SK-N-SH (cell line): ENCODE results near the gene TM9SF2. TPM values are rescaled to one million over a fixed set of nuclear protein-coding genes. Genes with fewer than 3 reads are reported as not detected.

Experiments
- CTCF ChIA-PET: fragments of 300-600, 350-600 bp; formaldehyde crosslinking; extraction: SDS; loops from one replicate; lab custom pipeline; 2021; lab: Yijun Ruan, JAX
- POLR2A ChIA-PET: fragments of 350-600 bp; sonication (Branson Sonifier 250); formaldehyde crosslinking; extraction: SDS; loops from one replicate; lab custom pipeline; 2020; ENCODE audit warnings: antibody characterized with exemption, inconsistent platforms; lab: Yijun Ruan, JAX
- DNase-seq: peaks from one replicate; pipeline ENCODE4 v3.0.0; 2012
- H2AFZ ChIP-seq: fragments of 200-600 bp; sonication (generic); 2 replicates; pipeline ENCODE4 v1.8.1; 2016; ENCODE audit warnings: antibody characterized with exemption, mild to moderate bottlenecking, low read depth
- H3F3A ChIP-seq: fragments of 200-600 bp; sonication (generic); replicated peaks from 2 replicates; pipeline ENCODE3; 2016; ENCODE audit warnings: antibody characterized with exemption, mild to moderate bottlenecking; ENCODE audit not compliant: insufficient read depth
- H3K27ac ChIP-seq, 2 experiments: fragments of 200-500 bp in 1 of 2; fragments of 200-600 bp in 1 of 2; sonication (Bioruptor generic) in 1 of 2; sonication (generic), shearing (Covaris generic) in 1 of 2; 2 replicates each; pipeline versions ENCODE4 v1.5.1 to v1.6.1; 2014 to 2016; ENCODE audit warnings: low read depth in 2 of 2, inconsistent platforms in 1 of 2, low read length in 1 of 2, mild to moderate bottlenecking in 1 of 2, mixed read lengths in 1 of 2
- H3K27me3 ChIP-seq: fragments of 200-600 bp; sonication (generic), shearing (Covaris generic); 2 replicates; pipeline ENCODE4 v1.6.1; 2016; ENCODE audit warnings: mixed run types; ENCODE audit not compliant: insufficient read depth
- H3K36me3 ChIP-seq, 2 experiments: fragments of 200-500 bp in 1 of 2; fragments of 200-600 bp in 1 of 2; sonication (Bioruptor generic) in 1 of 2; sonication (generic) in 1 of 2; replicated peaks in 1 of 2; 2 replicates each; pipeline versions ENCODE3 to v1.5.1; 2014 to 2016; ENCODE audit warnings: low read length in 1 of 2, mild to moderate bottlenecking in 1 of 2; ENCODE audit not compliant: insufficient read depth in 2 of 2, control insufficient read depth in 1 of 2
- H3K4me1 ChIP-seq, 2 experiments: fragments of 200-500 bp in 1 of 2; fragments of 200-600 bp in 1 of 2; sonication (Bioruptor generic) in 1 of 2; sonication (generic), shearing (Covaris generic) in 1 of 2; 2 replicates each; pipeline versions ENCODE4 v1.5.1 to v1.6.1; 2014 to 2016; ENCODE audit warnings: low read depth in 1 of 2, low read length in 1 of 2, mixed run types in 1 of 2; ENCODE audit not compliant: insufficient read depth in 2 of 2, control insufficient read depth in 1 of 2
- H3K4me2 ChIP-seq: fragments of 200-600 bp; sonication (generic), shearing (Covaris generic); 2 replicates; pipeline ENCODE4 v1.6.1; 2017; ENCODE audit warnings: mixed run types
- H3K4me3 ChIP-seq, 2 experiments: fragments of 200-500 bp in 1 of 2; fragments of 200-600 bp in 1 of 2; sonication (Bioruptor generic) in 1 of 2; sonication (generic), shearing (Covaris generic) in 1 of 2; 2 replicates each; pipeline versions ENCODE4 v1.5.1 to v1.8.1; 2014 to 2016; ENCODE audit warnings: low read depth in 2 of 2, inconsistent platforms in 1 of 2, low read length in 1 of 2, mild to moderate bottlenecking in 1 of 2, mixed read lengths in 1 of 2, moderate library complexity in 1 of 2
- H3K79me2 ChIP-seq: fragments of 200-600 bp; sonication (generic); 2 replicates; pipeline ENCODE4 v1.8.1; 2017; ENCODE audit warnings: mild to moderate bottlenecking; ENCODE audit not compliant: insufficient read depth
- H3K9ac ChIP-seq: fragments of 200-600 bp; sonication (generic); 2 replicates; pipeline ENCODE4 v1.6.1; 2017; ENCODE audit warnings: mixed run types
- H3K9me2 ChIP-seq: fragments of 200-600 bp; sonication (generic); 2 replicates; pipeline ENCODE4 v1.6.1; 2017; ENCODE audit warnings: mixed run types
- H3K9me3 ChIP-seq: fragments of 200-600 bp; sonication (generic); 2 replicates; pipeline ENCODE4 v1.6.1; 2017; ENCODE audit warnings: mixed run types, mild to moderate bottlenecking, moderate library complexity
- H4K20me1 ChIP-seq: fragments of 200-600 bp; sonication (generic); 2 replicates; pipeline ENCODE4 v1.6.1; 2017; ENCODE audit warnings: mild to moderate bottlenecking, mixed run types; ENCODE audit not compliant: insufficient read depth
- CTCF ChIP-seq: fragments of 200-600 bp; sonication (generic); IDR thresholded peaks from 2 replicates; pipeline ENCODE4 v1.6.1; 2017; ENCODE audit warnings: antibody characterized with exemption, mild to moderate bottlenecking, moderate library complexity
- ELF1 ChIP-seq: IDR thresholded peaks from 2 replicates; pipeline ENCODE4 v1.4.0; 2012
- EP300 ChIP-seq, 2 experiments: IDR thresholded peaks; 2 replicates each; pipeline versions ENCODE4 v1.4.0 to v1.6.1; 2012; ENCODE audit warnings: borderline replicate concordance in 1 of 2, low read depth in 1 of 2, low read length in 1 of 2
- EZH2phosphoT487 ChIP-seq: fragments of 200-600 bp; sonication (generic); IDR thresholded peaks from 2 replicates; pipeline ENCODE4 v1.6.1; 2017; ENCODE audit warnings: low read depth, mixed run types, mild to moderate bottlenecking, antibody characterized with exemption, moderate library complexity, borderline replicate concordance
- FOXJ3 ChIP-seq: sonication (generic); formaldehyde crosslinking; IDR thresholded peaks from 2 replicates; pipeline ENCODE4 v1.5.1; 2020; ENCODE audit warnings: mild to moderate bottlenecking, missing genetic modification reagents
- JUND ChIP-seq: IDR thresholded peaks from 2 replicates; pipeline ENCODE4 v1.4.0; 2012
- NFIC ChIP-seq: IDR thresholded peaks from 2 replicates; pipeline ENCODE4 v1.4.0; 2012; ENCODE audit warnings: borderline replicate concordance
- NRF1 ChIP-seq: IDR thresholded peaks from 2 replicates; pipeline ENCODE4 v1.6.1; 2012; ENCODE audit warnings: low read depth, mild to moderate bottlenecking, low read length
- PBX3 ChIP-seq: IDR thresholded peaks from 2 replicates; pipeline ENCODE4; 2012
- RAD21 ChIP-seq: IDR thresholded peaks from 2 replicates; pipeline ENCODE4 v1.6.1; 2012; ENCODE audit warnings: mild to moderate bottlenecking, low read length
- REST ChIP-seq: IDR thresholded peaks from 2 replicates; pipeline ENCODE4 v1.6.1; 2012; ENCODE audit warnings: mild to moderate bottlenecking, low read depth, low read length, moderate library complexity
- SMC3 ChIP-seq: IDR thresholded peaks from 2 replicates; pipeline ENCODE4 v1.6.1; 2012; ENCODE audit warnings: low read depth, low read length, improper control_type of control experiment
- TCF12 ChIP-seq: IDR thresholded peaks from 2 replicates; pipeline ENCODE4 v1.4.0; 2012
- YY1 ChIP-seq: IDR thresholded peaks from 2 replicates; pipeline ENCODE4 v1.4.0; 2012; ENCODE audit warnings: low read depth, mild to moderate bottlenecking
- WGBS: methylation state at CpG from one replicate; pipeline ENCODE4 v1.1.6; 2017; ENCODE audit warnings: low lambda C conversion rate; 5-methylcytosine and 5-hydroxymethylcytosine counted together
- polyA plus RNA-seq, 3 experiments: library from polyadenylated mRNA; depleted of rRNA; stranded (reverse); fragments of >200 nt; gene quantifications; 2 replicates each; pipeline ENCODE4 v1.2.3, GENCODE V29; 2012

The TM9SF2 gene
- polyA plus RNA-seq, 1 of the 3 experiments (the other 2 are of a cell fraction), result 49.8 TPM

- 61% methylated on average over 7 of the region's 9 CpGs for WGBS
- Histone ChIP-seq H3K4me3 (no peak overlapping the region), H3K79me2 (no peaks in the 10 kb centered on the region), H3K36me3 (no peaks in the 10 kb centered on the region), H3K27ac (peak overlapping the region in 1 of 2 experiments; percentile 5; a peak in 1 of 4 replicates), H3K9ac (no peak overlapping the region), H3K27me3 (no peaks in the 10 kb centered on the region), H3K4me2 (no peak overlapping the region), H4K20me1 (no peaks in the 10 kb centered on the region), H3F3A (peaks cover 9% of the 10 kb centered on the region), H3K9me2 (no peaks in the 10 kb centered on the region), H3K9me3 (no peaks in the 10 kb centered on the region), H3K4me1 (no peaks in the 10 kb centered on the region; a peak in 1 of 4 replicates), H2AFZ (no peak overlapping the region)
- TF ChIP-seq JUND (no peak), EZH2phosphoT487 (no peak), TCF12 (no peak), NRF1 (no peak)
- no peak for DNase-seq
- ChIA-PET POLR2A (no interaction called here), CTCF (interaction anchor here (1.1 to 1.6 kb wide), 2 partner anchors 15 to 22 kb away, joined by 3 to 8 read pairs; no protein-coding TSS in a partner anchor)
These were observed 36.8 kb upstream of the TM9SF2 start for GRCh38 chr13:99464441-99464949.

GRCh38 chr13:99465454-99465853, 35.8 kb upstream of the TM9SF2 start:
- 95% methylated on average over 1 of the region's 2 CpGs for WGBS
- Histone ChIP-seq H3K27ac (no peak overlapping the region), H3K9ac (no peak overlapping the region), H4K20me1 (no peaks in the 10 kb centered on the region), H2AFZ (no peak overlapping the region), H3K9me2 (no peaks in the 10 kb centered on the region), H3K4me2 (no peak overlapping the region), H3K79me2 (no peaks in the 10 kb centered on the region), H3K36me3 (no peaks in the 10 kb centered on the region), H3K4me1 (no peaks in the 10 kb centered on the region; a peak in 1 of 4 replicates), H3K9me3 (no peaks in the 10 kb centered on the region), H3F3A (peaks cover 9% of the 10 kb centered on the region), H3K27me3 (no peaks in the 10 kb centered on the region), H3K4me3 (no peak overlapping the region)
- ChIA-PET POLR2A (no interaction called here), CTCF (interaction anchor here (0.9 to 3.2 kb wide), 5 partner anchors 16 to 289 kb away, joined by 3 to 13 read pairs (median 8); no protein-coding TSS in a partner anchor)
- TF ChIP-seq RAD21 (no peak), PBX3 (no peak), NFIC (no peak), ELF1 (no peak), REST (no peak), TCF12 (no peak), SMC3 (no peak), YY1 (no peak), FOXJ3 (no peak), CTCF (no peak), EP300 (IDR thresholded peaks at IDR 0.05; ENCODE audit: borderline replicate concordance in 1 of 2, low read depth in 1 of 2, low read length in 1 of 2) (no peak)
- DNase-seq, result no peak
